ENCODE data around the gene NOX3. TPM values are rescaled to one million over a fixed set of nuclear protein-coding genes. Genes with fewer than 3 reads are reported as not detected.
"Not testable (repeated sequence)": the region's sequence is repeated elsewhere in the genome, so short reads cannot be mapped to it uniquely, and the experiment has no call there.

NOX3 gene
- total RNA-seq, 1 donor from 2014 or later: not detected

DNA sequence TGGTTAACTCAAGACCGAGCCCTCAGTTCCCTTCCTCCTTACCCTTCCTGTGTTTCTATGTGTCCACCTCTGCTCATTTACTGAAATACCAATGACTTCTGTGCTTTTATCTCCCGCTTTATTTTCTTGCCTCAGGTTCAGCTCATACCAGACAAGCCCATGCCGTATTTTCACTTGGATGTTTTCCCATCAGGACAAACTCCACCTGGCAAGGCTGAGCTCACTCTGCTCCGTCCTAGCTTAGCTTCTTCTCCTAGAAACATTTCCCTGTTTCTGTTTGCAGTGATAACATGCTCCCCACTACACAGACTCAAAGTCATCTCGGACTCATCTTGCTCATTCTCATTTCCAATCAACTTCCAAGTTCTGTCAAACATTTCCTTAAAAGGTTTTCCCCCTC lies 84.4 kb downstream of the NOX3 start:
- no peak for DNase-seq

DNA sequence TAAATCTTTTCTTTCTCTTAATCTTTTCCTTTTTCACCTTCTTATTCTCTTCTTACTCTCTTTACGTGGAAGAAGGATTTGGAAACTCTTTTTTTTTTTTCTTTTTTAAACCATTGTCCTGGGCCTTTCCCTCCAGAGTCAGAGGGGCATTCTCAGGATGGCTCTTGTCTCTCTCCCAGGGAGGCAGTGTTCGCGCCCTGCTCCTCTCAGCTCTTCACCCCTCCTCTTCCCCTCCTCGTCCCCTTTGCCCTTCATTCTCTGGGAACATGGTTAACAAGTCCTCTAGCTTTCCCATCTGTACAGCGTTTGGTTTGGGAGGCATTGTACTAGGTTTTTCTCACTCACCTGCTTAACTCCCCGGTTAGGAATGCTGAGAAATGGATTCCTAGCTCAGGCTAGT lies 89.3 kb downstream of the NOX3 start:
- DNase-seq: no peak

DNA sequence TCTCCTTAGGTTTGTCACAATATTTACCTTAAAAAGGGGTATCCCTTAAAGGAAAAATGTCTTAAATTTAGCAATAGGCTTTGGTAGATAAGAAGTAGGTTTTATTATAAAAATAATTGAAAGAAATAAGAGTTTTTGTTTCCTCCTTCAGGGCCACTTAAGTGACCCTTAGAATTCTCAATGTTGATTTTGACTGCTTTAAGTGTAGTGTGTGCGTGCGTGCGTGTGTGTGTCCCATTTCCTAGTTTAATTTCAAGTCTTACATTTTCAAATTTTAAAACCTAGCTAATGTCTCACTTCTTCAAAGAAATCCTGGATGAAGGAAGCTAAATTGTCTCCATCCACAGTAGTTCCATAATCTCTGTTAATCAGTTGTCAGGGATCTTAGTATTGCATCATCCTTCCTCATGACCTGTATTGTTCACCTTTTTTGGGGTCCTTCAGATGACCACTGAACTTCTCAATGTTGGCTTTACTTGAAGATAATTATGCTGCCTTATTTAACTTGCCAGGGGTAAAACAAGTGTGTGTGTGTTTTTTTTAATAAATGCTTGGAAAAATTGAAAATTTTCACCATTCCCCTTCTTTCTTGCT lies 90.7 kb downstream of the NOX3 start:
- DNase-seq: no peak

DNA sequence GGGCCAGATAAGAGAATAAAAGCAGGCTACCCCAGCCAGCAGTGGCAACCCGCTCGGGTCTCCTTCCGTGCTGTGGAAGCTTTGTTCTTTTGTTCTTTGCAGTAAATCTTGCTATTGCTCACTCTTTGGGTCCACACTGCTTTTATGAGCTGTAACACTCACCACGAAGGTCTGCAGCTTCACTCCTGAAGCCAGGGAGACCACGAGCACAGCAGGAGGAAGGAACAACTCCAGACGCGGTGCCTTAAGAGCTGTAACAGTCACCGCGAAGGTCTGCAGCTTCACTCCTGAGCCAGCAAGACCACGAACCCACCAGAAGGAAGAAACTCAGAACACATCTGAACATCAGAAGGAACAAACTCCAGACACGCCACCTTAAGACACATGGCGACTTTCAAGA lies 91.6 kb downstream of the NOX3 start:
- DNase-seq: not testable (repeated sequence)

DNA sequence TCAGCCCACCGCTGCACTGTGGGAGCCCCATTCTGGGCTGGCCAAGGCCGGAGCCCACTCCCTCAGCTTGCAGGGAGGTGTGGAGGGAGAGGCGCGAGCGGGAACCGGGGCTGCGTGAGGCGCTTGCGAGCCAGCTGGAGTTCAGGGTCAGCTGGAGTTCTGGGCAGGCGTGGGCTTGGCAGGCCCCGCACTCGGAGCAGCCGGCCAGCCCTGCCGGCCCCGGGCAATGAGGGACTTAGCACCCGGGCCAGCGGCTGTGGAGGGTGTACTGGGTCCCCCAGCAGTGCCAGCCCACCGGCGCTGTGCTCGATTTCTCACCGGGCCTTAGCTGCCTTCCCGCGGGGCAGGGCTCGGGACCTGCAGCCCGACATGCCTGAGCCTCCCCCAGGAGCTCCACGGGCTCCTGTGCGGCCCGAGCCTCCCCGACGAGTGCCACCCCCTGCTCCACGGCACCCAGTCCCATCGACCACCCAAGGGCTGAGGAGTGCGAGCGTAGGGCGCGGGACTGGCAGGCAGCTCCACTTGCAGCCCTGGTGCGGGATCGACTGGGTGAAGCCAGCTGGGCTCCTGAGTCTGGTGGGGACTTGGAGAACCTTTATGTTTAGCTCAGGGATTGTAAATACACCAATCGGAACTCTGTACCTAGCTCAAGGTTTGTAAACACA lies 92.5 kb downstream of the NOX3 start:
- not testable (repeated sequence) for DNase-seq

DNA sequence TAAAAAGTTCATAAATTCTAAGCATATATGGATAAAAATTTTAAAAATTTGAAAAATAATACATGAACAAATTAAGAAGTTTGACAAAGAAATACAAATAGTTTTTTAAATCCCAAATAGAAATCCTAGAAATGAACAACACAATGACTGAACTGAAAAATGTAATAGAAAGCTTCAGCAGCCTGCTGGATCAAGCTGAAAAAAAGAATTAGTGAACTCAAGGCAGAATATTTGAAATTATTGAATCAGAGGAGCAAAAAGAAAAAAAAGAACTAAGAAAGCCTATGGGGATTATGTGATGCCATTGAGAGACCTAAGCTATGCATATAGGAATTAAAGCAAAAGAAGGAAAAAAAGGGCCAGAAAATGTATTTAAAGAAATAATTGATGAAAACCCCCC lies 101.5 kb downstream of the NOX3 start:
- no peak for DNase-seq

DNA sequence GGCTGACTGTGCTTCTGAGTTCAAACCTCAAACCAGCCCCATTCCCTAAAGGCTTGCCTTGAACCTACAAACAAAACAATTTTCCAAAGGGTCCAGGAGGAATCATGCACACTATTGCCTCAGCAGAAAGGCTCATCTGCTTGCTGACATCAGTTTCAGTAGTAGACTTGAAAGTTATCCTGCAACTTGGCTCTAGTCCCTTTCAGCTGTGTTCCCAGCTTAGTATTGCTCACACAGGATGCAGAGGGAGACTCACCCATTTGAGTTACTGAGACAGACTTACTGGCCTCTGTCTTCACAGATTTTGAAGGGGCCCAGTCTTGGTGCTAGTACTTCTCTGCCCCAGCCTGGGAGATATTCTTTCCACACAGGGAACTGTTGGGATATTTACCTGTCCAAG lies 102.8 kb downstream of the NOX3 start:
- no peak for DNase-seq

DNA sequence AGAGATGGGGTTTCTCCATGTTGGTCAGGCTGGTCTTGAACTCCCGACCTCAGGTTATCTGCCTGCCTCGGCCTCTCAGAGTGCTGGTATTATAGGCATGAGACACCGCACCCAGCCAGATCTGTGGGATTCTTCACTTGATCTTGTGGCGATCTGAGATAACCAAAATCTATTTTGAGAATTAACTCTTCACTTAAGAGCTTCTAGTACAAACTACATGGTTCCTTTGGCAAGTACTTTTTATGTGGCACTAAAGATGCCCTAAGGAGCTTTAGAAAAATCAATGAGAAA lies 103.6 kb downstream of the NOX3 start:
- DNase-seq: no peak

DNA sequence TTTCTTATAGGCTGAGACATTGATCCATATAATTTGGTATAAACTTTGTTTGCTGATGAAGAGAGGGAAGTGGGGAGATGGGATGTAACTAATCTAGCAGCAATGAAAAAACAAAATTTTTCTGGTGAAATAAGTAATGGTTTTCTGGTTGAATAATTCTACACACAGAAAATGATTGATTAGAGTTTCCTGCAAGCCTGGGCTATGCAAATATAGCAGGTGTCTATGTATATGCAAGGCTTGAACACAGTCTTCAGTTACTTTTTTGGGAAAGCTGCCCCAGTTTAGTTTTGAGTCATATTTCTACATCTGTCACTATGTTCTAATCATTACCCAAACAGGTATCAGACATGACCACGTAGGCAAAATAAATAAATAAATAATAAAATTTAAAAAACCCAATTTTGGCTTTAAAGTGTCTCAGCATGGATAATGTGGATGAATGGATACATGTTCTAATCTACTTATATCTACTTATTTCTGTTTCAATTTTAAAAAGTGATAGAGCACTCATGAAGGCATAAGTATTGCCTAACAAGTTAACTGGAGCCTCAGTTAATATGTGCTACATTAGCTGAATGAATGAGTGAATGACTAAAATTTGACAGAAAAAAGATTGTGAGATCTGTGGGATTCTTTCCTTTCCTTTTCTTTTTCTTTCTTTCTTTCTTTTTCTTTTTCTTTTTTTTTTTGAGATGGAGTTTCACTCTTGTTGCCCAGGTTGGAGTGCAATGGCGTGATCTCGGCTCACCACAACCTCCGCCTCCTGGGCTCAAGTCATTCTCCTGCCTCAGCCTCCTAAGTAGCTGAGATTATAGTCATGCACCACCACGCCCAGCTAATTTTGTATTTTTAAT lies 104.1 kb downstream of the NOX3 start:
- no peak for DNase-seq

DNA sequence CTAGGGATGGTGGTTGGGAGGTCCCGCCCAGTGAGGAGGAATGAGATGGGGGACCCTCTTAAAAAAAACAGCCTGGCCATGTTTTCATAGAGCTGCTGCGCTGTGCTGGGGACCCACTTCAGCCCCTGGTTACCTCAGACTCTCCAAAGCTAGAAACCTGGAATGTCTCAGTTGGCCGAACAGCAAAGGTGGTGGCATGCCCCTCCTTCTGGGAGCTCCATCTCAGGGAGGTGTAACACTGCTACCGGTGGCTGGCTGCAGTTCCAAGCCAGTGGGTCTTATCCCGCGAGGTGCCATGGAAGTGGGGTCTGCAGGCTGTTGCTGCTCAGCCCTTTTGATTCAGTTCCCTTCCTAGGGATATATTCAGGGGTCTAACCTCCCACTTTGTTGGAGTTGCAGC lies 105.7 kb downstream of the NOX3 start:
- DNase-seq: no peak

DNA sequence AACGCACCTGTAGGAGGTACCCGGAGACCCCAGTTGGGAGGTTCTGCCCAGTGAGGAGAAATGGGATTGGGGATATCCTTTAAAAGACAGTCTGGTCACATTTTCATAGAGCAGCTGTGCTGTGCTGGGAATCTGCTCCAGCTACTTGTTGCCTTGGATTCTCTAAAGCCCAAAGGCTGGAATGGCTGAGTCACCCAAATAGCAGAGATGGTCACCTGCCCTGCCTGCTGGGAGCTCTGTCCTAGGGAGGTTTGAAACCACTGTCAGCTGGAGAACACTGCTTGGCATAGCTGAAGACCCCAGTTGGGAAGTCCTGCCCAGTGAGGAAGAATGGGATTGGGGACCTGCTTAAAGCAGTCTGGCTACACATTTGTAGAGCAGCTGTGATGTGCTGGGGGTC lies 106.5 kb downstream of the NOX3 start:
- DNase-seq: no peak

DNA sequence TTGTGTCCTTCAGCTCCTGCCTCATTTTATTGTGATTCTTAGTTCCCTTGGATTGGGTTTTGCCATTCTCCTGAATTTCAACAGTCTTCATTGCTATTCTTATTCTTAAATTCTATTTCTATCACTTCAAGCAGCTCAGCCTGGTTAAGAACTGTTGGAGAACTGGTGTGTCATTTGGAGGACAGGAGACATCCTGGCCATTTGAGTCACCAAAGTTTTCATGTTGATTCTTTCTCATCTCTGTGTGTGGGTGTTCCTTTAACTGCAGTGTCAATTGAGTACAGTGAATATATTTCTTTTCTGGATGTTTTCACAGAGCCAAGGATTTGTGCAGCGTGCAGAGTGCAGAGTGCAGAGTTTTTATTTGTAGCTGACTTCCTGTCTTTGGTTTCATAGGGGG lies 107.8 kb downstream of the NOX3 start:
- no peak for DNase-seq

DNA sequence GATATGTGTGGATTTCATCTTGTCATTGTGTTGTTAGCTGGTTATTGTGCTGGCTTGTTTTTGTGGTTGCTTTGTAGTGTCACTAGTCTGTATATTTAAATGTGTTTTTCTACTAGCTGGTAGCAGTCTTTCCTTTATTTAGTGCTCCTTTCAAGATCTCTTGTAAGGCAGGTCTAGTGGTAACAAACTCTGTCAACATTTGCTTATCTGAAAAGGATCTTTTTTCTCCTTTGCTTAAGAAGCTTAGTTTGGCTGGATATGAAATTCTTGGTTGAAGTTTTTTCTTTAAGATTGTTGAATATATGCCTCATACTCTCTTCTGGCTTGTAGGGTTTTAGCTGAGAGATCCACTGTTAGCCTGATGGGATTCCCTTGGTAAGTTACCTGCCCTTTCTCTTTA lies 108.7 kb downstream of the NOX3 start:
- DNase-seq: no peak

Other genes starting within 250 kb of the NOX3 start
- 0.30 TPM for gene CLDN20, start 191.8 kb downstream of the NOX3 start, total RNA-seq
- 14.6 TPM for gene TFB1M, start 141.4 kb downstream of the NOX3 start, total RNA-seq

All from skin of body (tissue), 2 donors.